NOMO-1 (cell line): Measurements from ENCODE around the gene BAZ1A.
"Not testable (repeated sequence)": the region's sequence is repeated elsewhere in the genome, so short reads cannot be mapped to it uniquely, and the experiment has no call there.

Experiments used
- DNase-seq, 2 experiments: peaks; one replicate each; lab custom pipeline; 2025; ENCODE audit not compliant: unreplicated experiment in 2 of 2; lab: John Stamatoyannopoulos, UW

BAZ1A gene

GRCh38 chr14:34792598-34792997 lies 82.6 kb downstream of the BAZ1A start:
- peak; percentile 13 to 62 for DNase-seq

- DNase-seq, result peak; percentile 18 to 67
Measured at GRCh38 chr14:34785223-34786006, 89.7 kb downstream of the BAZ1A start.

- DNase-seq, result no peak
Measured at GRCh38 chr14:34782031-34782430, 93.1 kb downstream of the BAZ1A start.

- DNase-seq, result peak in 1 of 2 experiments; percentile 29
Measured at GRCh38 chr14:34781242-34781641, 93.9 kb downstream of the BAZ1A start.

GRCh38 chr14:34780646-34781045 lies 94.5 kb downstream of the BAZ1A start:
- DNase-seq, result no peak

GRCh38 chr14:34778744-34779143 lies 96.4 kb downstream of the BAZ1A start:
- no peak for DNase-seq

- DNase-seq, result no peak
Measured at GRCh38 chr14:34776611-34777010, 98.5 kb downstream of the BAZ1A start.

- DNase-seq, result no peak
Measured at GRCh38 chr14:34775922-34776321, 99.2 kb downstream of the BAZ1A start.

- DNase-seq, result no peak
Measured at GRCh38 chr14:34775342-34775741, 99.8 kb downstream of the BAZ1A start.

- no peak for DNase-seq
Measured at GRCh38 chr14:34770901-34771300, 104.3 kb downstream of the BAZ1A start.

GRCh38 chr14:34766606-34767005 lies 108.6 kb downstream of the BAZ1A start:
- no peak for DNase-seq

GRCh38 chr14:34766060-34766459 lies 109.1 kb downstream of the BAZ1A start:
- DNase-seq, result no peak

GRCh38 chr14:34755215-34755614 lies 119.9 kb downstream of the BAZ1A start:
- no peak for DNase-seq

- no peak for DNase-seq
Measured at GRCh38 chr14:34754687-34755086, 120.5 kb downstream of the BAZ1A start.

- no peak for DNase-seq
Measured at GRCh38 chr14:34750670-34751069, 124.5 kb downstream of the BAZ1A start.

- DNase-seq, result no peak
Measured at GRCh38 chr14:34750233-34750632, 124.9 kb downstream of the BAZ1A start.

- no peak for DNase-seq
Measured at GRCh38 chr14:34749408-34749807, 125.8 kb downstream of the BAZ1A start.

GRCh38 chr14:34742270-34743115 lies 132.7 kb downstream of the BAZ1A start:
- peak; percentile 45 to 50 for DNase-seq

GRCh38 chr14:34741840-34742239 lies 133.3 kb downstream of the BAZ1A start:
- peak in 1 of 2 experiments; percentile 19 for DNase-seq

GRCh38 chr14:34740139-34740538 lies 135.0 kb downstream of the BAZ1A start:
- DNase-seq, result not testable (repeated sequence)

- DNase-seq, result not testable (repeated sequence)
Measured at GRCh38 chr14:34737079-34737478, 138.1 kb downstream of the BAZ1A start.

GRCh38 chr14:34733245-34733644 lies 141.9 kb downstream of the BAZ1A start:
- no peak for DNase-seq
